ENCODE data around the gene FAM174B. TPM values are rescaled to one million over a fixed set of nuclear protein-coding genes. Genes with fewer than 3 reads are reported as not detected.

The FAM174B gene
- total and polyA plus RNA-seq, 10 of the 15 experiments (the other 5 are each of a cell fraction or from before 2014, with no cell fraction given), result 0.71 to 15.9 (median 4.2) TPM

DNA sequence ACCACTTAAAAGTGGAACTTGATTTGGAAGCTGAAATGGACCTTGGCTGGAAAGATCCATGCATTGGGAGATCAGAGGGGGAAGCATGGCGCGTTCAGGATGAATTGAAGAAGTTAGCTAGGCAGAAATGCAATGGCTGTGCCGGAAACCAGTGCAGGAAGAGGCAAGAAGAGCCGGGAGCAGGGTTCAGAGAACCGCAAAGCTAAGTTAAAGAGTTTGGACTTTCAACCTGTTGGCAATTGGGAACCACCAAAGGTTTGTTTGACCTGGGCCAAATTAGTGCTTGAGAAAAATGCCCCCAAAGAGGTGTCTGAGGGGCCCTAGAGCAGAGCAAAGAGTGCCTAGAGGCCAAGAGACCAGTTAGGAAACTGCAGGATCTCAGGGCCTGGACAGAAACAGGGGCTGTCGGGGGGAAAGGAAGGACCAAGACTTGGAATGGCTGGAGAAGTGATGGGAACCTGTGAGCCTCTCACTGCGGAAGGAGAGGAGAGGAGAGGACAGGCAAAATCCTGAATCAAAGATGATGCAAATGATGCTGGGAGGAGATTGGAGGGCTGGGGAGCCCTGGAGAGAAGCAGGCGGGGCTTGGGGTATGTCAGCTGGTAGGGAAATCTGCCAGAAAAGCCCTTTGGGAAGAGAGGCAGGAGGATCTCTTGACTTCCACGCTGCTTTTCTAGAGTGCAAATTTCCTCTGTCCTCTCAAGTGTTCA lies 49.3 kb downstream of the FAM174B start:
- ChIA-PET RAD21 (ENCODE audit: unreplicated experiment) (no interaction called here), CTCF (no interaction called here), POLR2A (no interaction called here), SMC1A (ENCODE audit: uncharacterized antibody, unreplicated experiment) (no interaction called here)
- Histone ChIP-seq H3K4me2 (ENCODE audit: control insufficient read depth, insufficient read depth) (no peak overlapping the region), H3K4me1 (ENCODE audit: control insufficient read depth, insufficient read depth, low read length) (no peaks in the 10 kb centered on the region), H3K27me3 (replicated peaks in 1 of 2; ENCODE audit: control insufficient read depth in 2 of 2, insufficient read depth in 2 of 2, low read length in 1 of 2) (0 out of 4 replicates have a peak, but pooled peaks cover 0 to 2% of the 10 kb centered on the region in 2 experiments), H3K36me3 (ENCODE audit: control insufficient read depth in 2 of 2, insufficient read depth in 2 of 2, low read length in 1 of 2) (no peaks in the 10 kb centered on the region), H2AFZ (ENCODE audit: control insufficient read depth, low read depth, low read length) (no peak overlapping the region), H3K79me2 (ENCODE audit: control insufficient read depth, insufficient read depth, low read length) (no peaks in the 10 kb centered on the region), H4K20me1 (ENCODE audit: control insufficient read depth, insufficient read depth) (no peaks in the 10 kb centered on the region), H3K4me3 (no peak overlapping the region), H3K9ac (ENCODE audit: control insufficient read depth, insufficient read depth, low read length) (no peak overlapping the region), H3K9me3 (replicated peaks; ENCODE audit: control insufficient read depth, insufficient read depth, low read length) (no peaks in the 10 kb centered on the region), H3K27ac (ENCODE audit: control insufficient read depth, insufficient read depth) (no peak overlapping the region)
- intact Hi-C loops (cut with micrococcal nuclease; ENCODE audit: unreplicated experiment) (no loop called here), in situ Hi-C loops (cut with MboI) (no loop called here)
- FAIRE-seq, result no peak
- WGBS (ENCODE audit: insufficient coverage, insufficient replicate concordance, low lambda C conversion rate, missing lambda C conversion rate), result 64% methylated on average over 9 of the region's 9 CpGs
- no TSS peak for BruUV-seq (replicated peaks)
- ATAC-seq, result no peak
- no peak for DNase-seq (ENCODE audit: low read depth, low spot score)
- TF ChIP-seq JUND (IDR thresholded peaks at IDR 0.05; ENCODE audit: low read depth, low read length) (no peak), ESRRA (IDR thresholded peaks at IDR 0.05; ENCODE audit: low read length) (no peak), KDM1A (IDR thresholded peaks at IDR 0.05; ENCODE audit: borderline replicate concordance) (no peak), TCF12 (IDR thresholded peaks at IDR 0.05; ENCODE audit: low read depth, low read length) (no peak), ZNF687 (IDR thresholded peaks at IDR 0.05) (no peak), ZNF274 (IDR thresholded peaks at IDR 0.05; ENCODE audit: insufficient read depth, insufficient read length) (no peak), FOS (IDR thresholded peaks at IDR 0.05; ENCODE audit: borderline replicate concordance, extremely low read depth, insufficient read length) (no peak), CHD2 (IDR thresholded peaks at IDR 0.05; ENCODE audit: borderline replicate concordance, low read depth, low read length) (no peak), NR2F1 (conservative IDR thresholded peaks at IDR 0.05) (no peak), NR2C2 (IDR thresholded peaks at IDR 0.05; ENCODE audit: borderline replicate concordance, control insufficient read depth, insufficient read length, low read depth) (no peak), ZNF384 (IDR thresholded peaks at IDR 0.05; ENCODE audit: borderline replicate concordance, low read depth, low read length) (no peak)
- TF ChIP-seq, protein P1, sequence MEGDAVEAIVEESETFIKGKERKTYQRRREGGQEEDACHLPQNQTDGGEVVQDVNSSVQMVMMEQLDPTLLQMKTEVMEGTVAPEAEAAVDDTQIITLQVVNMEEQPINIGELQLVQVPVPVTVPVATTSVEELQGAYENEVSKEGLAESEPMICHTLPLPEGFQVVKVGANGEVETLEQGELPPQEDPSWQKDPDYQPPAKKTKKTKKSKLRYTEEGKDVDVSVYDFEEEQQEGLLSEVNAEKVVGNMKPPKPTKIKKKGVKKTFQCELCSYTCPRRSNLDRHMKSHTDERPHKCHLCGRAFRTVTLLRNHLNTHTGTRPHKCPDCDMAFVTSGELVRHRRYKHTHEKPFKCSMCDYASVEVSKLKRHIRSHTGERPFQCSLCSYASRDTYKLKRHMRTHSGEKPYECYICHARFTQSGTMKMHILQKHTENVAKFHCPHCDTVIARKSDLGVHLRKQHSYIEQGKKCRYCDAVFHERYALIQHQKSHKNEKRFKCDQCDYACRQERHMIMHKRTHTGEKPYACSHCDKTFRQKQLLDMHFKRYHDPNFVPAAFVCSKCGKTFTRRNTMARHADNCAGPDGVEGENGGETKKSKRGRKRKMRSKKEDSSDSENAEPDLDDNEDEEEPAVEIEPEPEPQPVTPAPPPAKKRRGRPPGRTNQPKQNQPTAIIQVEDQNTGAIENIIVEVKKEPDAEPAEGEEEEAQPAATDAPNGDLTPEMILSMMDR (IDR thresholded peaks at IDR 0.05 in 2 of 3, conservative IDR thresholded peaks at IDR 0.05 in 1 of 3; ENCODE audit: control insufficient read depth in 2 of 3, extremely low read depth in 1 of 3, insufficient read depth in 1 of 3, low read depth in 3 of 3, low read length in 3 of 3), result no peak
- TF ChIP-seq, protein P2, sequence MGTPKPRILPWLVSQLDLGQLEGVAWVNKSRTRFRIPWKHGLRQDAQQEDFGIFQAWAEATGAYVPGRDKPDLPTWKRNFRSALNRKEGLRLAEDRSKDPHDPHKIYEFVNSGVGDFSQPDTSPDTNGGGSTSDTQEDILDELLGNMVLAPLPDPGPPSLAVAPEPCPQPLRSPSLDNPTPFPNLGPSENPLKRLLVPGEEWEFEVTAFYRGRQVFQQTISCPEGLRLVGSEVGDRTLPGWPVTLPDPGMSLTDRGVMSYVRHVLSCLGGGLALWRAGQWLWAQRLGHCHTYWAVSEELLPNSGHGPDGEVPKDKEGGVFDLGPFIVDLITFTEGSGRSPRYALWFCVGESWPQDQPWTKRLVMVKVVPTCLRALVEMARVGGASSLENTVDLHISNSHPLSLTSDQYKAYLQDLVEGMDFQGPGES (IDR thresholded peaks at IDR 0.05), result no peak
